Glutamatergic neuron (in vitro differentiated cells): ENCODE results near the gene IL17B. TPM values are rescaled to one million over a fixed set of nuclear protein-coding genes. Genes with fewer than 3 reads are reported as not detected.
"Not testable (repeated sequence)": the region's sequence is repeated elsewhere in the genome, so short reads cannot be mapped to it uniquely, and the experiment has no call there.

Source experiments
- DNase-seq: peaks from one replicate; pipeline ENCODE4 v3.0.0; 2022
- H3K27ac Mint-ChIP-seq: one replicate; pipeline ENCODE4 v1.8.0; 2020; ENCODE audit warnings: mild to moderate bottlenecking, mixed read lengths, inconsistent platforms; ENCODE audit not compliant: unreplicated experiment
- H3K27me3 Mint-ChIP-seq: one replicate; pipeline ENCODE4 v1.8.0; 2020; ENCODE audit warnings: mild to moderate bottlenecking, moderate library complexity, mixed read lengths, inconsistent platforms; ENCODE audit not compliant: unreplicated experiment
- H3K36me3 Mint-ChIP-seq: one replicate; pipeline ENCODE4 v1.8.0; 2020; ENCODE audit warnings: mild to moderate bottlenecking, mixed read lengths, inconsistent platforms; ENCODE audit not compliant: unreplicated experiment
- H3K4me1 Mint-ChIP-seq: one replicate; pipeline ENCODE4 v1.8.0; 2020; ENCODE audit warnings: mild to moderate bottlenecking, low read depth, mixed read lengths, inconsistent platforms; ENCODE audit not compliant: unreplicated experiment
- H3K4me3 Mint-ChIP-seq: one replicate; pipeline ENCODE4 v1.8.0; 2020; ENCODE audit warnings: mild to moderate bottlenecking, mixed read lengths, inconsistent platforms; ENCODE audit not compliant: unreplicated experiment
- H3K9me3 Mint-ChIP-seq: one replicate; pipeline ENCODE4 v1.8.0; 2020; ENCODE audit warnings: mild to moderate bottlenecking, moderate library complexity, mixed read lengths, inconsistent platforms; ENCODE audit not compliant: unreplicated experiment
- total RNA-seq: library from RNA; stranded (reverse); fragmentation: NEBNext Ultra II Directional; extraction: Animal tissue kit (Norgen Biotek cat#: 25700); gene quantifications from one replicate; pipeline ENCODE4 v1.2.1, GENCODE V29; 2021; ENCODE audit not compliant: unreplicated experiment
- TF ChIP-seq, protein P1 (sequence below): fragments of 200-600 bp; sonication (generic); IDR thresholded peaks from one replicate; pipeline ENCODE4 v1.5.0; 2021; ENCODE audit not compliant: partially characterized antibody, unreplicated experiment

IL17B gene
- total RNA-seq, 1 donor from 2014 or later: 0.88 TPM

DNA sequence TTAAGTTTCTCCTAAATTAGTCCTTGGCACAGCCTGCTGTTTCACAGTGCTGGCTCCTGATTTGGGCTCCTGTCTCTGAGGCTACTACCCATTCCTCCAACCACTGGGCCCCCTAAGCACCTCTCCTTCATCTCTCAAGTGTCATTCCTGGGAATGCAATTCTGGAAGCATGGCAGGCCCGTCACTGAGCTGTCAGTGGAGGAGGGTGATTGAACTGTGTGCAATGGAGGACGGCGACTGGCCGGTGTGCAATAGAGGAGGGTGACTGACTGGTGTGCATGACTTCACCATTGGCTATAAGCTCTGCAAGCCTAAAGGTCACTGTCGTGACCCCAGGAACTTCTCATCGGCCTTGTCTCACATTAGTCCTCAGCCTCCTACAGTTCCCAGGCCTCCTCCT lies 12.4 kb upstream of the IL17B start:
- Mint-ChIP-seq H3K36me3 (peaks cover 4% of the 10 kb centered on the region), H3K27me3 (peaks cover 2% of the 10 kb centered on the region), H3K27ac (no peak overlapping the region), H3K9me3 (peaks cover 7% of the 10 kb centered on the region), H3K4me3 (no peak overlapping the region), H3K4me1 (peaks cover 5% of the 10 kb centered on the region)
- DNase-seq: no peak
- TF ChIP-seq, protein P1, sequence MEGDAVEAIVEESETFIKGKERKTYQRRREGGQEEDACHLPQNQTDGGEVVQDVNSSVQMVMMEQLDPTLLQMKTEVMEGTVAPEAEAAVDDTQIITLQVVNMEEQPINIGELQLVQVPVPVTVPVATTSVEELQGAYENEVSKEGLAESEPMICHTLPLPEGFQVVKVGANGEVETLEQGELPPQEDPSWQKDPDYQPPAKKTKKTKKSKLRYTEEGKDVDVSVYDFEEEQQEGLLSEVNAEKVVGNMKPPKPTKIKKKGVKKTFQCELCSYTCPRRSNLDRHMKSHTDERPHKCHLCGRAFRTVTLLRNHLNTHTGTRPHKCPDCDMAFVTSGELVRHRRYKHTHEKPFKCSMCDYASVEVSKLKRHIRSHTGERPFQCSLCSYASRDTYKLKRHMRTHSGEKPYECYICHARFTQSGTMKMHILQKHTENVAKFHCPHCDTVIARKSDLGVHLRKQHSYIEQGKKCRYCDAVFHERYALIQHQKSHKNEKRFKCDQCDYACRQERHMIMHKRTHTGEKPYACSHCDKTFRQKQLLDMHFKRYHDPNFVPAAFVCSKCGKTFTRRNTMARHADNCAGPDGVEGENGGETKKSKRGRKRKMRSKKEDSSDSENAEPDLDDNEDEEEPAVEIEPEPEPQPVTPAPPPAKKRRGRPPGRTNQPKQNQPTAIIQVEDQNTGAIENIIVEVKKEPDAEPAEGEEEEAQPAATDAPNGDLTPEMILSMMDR: no peak

DNA sequence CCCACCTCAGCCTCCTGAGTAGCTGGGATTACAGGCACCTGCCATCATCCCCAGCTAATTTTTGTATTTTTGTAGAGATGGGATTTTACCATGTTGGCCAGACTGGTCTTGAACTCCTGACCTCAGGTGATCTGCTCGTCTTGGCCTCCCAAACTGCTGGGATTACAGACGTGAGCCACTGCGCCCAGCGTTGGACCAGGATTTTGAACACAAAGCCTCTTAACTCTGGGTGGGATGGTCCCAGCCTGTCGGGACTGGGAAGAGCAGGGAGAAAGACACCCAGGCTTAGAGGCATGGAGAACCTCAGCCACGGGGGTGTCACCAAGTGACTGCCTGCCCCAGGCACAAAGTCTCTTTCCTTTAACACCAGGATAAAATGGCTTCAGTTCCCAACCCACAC lies 12.0 kb upstream of the IL17B start:
- not testable (repeated sequence) for H3K4me1 Mint-ChIP-seq, H3K27me3 Mint-ChIP-seq, H3K36me3 Mint-ChIP-seq, DNase-seq, H3K27ac Mint-ChIP-seq, H3K4me3 Mint-ChIP-seq, H3K9me3 Mint-ChIP-seq

DNA sequence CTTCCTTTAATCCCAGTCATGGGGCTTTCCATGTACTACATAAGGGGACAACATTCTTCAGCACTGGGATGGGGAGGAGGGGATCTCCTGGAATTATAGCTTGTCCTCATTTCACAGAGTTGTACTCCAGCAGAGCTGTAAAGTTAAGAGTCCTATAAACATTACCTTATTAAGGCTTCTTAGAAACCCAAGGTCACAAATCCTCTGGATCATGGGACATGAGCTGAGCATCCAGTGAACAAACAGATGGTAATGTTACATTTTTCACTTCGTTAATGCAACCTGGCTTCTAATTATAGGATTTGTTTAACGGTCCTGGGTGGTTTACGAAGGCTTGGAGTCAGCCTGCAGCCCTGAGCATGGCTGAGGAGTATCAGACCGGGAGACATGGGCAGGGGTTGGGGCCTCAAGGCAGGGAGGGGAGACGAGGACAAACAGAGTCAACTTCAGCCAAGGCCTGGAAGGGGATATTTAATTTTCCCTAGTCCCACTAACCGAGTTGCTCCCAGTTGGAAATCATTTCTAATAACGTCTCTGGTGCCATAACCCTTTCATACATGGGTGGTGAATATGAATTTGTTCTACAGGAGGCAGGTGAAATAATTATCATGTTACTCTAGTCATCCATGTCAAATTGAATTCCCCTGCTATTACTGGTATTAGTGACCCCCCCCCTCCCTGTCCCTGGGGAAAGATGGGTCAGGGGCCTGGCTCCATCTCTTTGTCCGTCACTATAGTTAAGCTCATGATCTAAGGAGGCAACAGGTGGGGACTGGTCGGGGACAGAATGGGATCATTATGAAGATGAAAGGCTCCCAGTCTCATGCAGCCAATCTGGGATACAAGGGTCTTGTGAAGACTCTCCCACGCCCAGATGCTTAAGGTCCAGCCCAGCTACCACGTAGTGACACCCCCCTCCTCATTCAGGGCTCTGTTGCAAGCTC lies 10.7 kb upstream of the IL17B start:
- Mint-ChIP-seq H3K27me3 (peaks cover 2% of the 10 kb centered on the region), H3K36me3 (peaks cover 4% of the 10 kb centered on the region), H3K4me1 (peaks cover 7% of the 10 kb centered on the region), H3K27ac (no peak overlapping the region), H3K4me3 (no peak overlapping the region), H3K9me3 (peaks cover 7% of the 10 kb centered on the region)
- DNase-seq: no peak
- TF ChIP-seq, protein P1: no peak

DNA sequence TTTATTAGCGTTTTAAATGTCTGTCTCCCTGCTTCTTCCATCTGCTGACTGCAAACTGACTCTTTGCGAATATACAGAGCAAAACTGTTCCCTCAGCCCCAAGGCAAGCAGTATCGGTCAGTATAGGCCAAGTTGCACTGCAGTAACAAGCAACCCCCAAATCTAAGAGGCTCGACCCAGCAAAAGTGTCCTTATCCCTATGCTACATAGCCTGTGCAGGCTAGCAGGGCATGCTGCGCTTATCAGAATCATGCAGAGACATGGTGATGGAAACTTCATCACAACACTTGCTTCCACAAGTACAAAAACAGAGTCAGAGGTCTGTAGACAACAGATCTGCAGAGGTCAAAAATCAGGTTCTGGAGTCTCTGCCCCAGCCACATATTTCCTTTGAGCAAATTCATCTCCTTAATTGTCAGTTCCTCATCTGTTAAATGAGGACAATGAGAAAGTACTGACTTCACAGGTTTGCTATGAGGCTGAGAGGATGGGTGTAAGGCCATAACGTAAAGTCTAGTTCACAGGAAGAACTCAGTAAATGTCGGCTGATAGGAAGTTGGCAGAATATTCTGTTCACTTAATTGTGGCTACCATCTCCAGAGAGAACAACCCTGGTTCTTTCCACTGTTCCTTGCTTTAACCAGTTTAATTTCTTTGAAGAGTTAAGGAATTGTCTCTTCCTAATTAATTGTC lies 9.6 kb upstream of the IL17B start:
- Mint-ChIP-seq H3K27ac (no peak overlapping the region), H3K4me1 (peaks cover 7% of the 10 kb centered on the region), H3K27me3 (peaks cover 5% of the 10 kb centered on the region), H3K36me3 (peaks cover 4% of the 10 kb centered on the region), H3K4me3 (no peak overlapping the region), H3K9me3 (peaks cover 8% of the 10 kb centered on the region)
- TF ChIP-seq, protein P1: no peak
- DNase-seq: no peak

DNA sequence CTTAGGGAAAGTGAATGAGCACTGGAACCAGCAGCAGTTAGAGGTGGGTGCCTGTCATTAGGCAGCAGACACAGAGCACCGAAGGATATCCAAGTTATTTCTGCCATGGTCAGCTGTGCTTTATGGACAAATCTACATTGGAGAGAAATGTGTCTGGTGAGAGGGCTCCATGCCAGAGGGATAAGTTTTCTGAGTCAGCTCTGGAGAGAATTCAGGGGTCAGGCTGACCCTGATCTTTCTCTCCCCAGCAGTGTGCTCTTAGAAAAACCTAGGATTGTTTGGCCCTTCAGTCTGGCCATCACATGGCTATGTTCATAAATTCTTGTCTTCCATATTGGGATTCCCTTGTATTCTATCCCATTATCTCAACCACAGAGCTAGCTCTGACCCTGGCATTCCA lies 8.9 kb upstream of the IL17B start:
- no peak for DNase-seq
- H3K4me3 Mint-ChIP-seq: no peak overlapping the region
- no peak overlapping the region for H3K27ac Mint-ChIP-seq
- peaks cover 4% of the 10 kb centered on the region for H3K36me3 Mint-ChIP-seq
- H3K9me3 Mint-ChIP-seq: peaks cover 6% of the 10 kb centered on the region
- peaks cover 7% of the 10 kb centered on the region for H3K4me1 Mint-ChIP-seq
- peaks cover 5% of the 10 kb centered on the region for H3K27me3 Mint-ChIP-seq
- TF ChIP-seq, protein P1: no peak
